ENCODE results near the gene TLNRD1. TPM values are rescaled to one million over a fixed set of nuclear protein-coding genes. Genes with fewer than 3 reads are reported as not detected.

Gene TLNRD1
- total RNA-seq, 2 donors from 2014 or later, result 34.0 to 51.1 TPM

DNA sequence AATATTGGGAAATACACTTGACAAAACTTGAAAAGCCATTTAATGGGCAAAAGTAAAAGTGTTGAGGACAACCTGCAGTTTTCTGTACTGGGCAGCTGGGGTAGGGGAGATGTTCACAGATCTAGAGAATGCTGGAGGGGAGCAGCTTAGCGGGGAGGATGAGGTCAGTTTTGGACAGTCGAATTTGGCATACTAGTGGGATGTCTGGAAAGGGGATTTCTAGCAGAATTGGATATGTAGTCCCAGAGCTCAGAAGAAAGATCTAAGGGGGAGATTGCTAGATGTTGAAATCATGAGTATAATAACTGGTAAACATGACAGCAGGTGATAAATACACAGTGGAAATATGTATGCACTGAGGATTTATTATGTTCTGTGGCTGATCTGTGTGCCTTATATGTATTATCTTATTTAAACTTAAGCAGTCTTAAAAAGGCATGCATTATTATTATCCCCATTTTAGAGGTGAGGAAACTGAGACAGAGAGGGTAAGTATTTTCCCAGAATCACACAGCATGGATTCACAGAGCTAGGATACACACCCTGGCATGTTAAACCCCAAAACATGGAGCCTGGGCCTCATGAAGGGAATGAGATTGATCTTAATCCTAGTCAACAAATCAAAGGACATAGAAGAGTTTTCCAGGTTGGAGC, 42.7 kb downstream of the TLNRD1 start:
- H3K4me1 ChIP-seq (ENCODE audit: control insufficient read depth in 1 of 2, low read depth in 2 of 2), result no peaks in the 10 kb centered on the region
- H3K4me3 ChIP-seq, result no peak overlapping the region
- ATAC-seq (ENCODE audit: insufficient number of reproducible peaks, low FRiP score, low read depth) (no peak), DNase-seq (ENCODE audit: low spot score) (no peak)
- no peaks in the 10 kb centered on the region for H3K27me3 ChIP-seq (replicated peaks; ENCODE audit: insufficient read depth)
- no peaks in the 10 kb centered on the region for H3K9me3 ChIP-seq
- TF ChIP-seq, protein P1, sequence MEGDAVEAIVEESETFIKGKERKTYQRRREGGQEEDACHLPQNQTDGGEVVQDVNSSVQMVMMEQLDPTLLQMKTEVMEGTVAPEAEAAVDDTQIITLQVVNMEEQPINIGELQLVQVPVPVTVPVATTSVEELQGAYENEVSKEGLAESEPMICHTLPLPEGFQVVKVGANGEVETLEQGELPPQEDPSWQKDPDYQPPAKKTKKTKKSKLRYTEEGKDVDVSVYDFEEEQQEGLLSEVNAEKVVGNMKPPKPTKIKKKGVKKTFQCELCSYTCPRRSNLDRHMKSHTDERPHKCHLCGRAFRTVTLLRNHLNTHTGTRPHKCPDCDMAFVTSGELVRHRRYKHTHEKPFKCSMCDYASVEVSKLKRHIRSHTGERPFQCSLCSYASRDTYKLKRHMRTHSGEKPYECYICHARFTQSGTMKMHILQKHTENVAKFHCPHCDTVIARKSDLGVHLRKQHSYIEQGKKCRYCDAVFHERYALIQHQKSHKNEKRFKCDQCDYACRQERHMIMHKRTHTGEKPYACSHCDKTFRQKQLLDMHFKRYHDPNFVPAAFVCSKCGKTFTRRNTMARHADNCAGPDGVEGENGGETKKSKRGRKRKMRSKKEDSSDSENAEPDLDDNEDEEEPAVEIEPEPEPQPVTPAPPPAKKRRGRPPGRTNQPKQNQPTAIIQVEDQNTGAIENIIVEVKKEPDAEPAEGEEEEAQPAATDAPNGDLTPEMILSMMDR (IDR thresholded peaks at IDR 0.05), result no peak
- H3K36me3 ChIP-seq, result no peaks in the 10 kb centered on the region
- H3K27ac ChIP-seq, result no peak overlapping the region

DNA sequence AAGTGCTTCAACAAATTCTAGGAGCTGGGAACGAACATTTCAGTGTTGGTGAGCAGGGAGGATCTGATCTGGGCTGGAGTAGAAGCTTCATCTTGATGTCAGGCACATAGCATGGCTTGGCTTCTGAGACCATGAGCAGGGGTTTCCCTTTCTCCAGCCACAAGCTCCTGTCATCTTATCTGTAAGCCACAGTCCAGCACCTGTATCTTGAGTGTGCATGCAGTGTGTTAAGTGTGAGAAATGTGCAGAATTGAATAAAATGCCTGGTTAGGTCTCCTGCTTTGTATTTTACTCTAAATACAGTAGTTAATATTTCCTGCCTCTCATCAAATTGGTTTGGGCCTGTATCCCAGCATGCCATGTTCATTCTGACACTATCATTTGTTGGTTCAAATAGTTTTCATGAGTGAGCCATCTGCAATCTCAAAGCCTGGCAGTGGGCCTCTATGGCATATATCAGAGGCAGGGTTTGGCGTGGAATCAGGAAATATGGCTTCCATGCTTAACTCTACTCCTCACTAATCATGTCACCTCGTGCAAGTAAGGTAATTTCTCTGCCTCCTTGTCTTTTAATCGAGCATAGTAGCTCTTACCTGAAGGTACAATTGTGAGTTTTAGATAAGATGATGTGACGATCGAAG, 43.3 kb downstream of the TLNRD1 start:
- no peak overlapping the region for H3K4me3 ChIP-seq
- ATAC-seq (ENCODE audit: insufficient number of reproducible peaks, low FRiP score, low read depth) (no peak), DNase-seq (ENCODE audit: low spot score) (no peak)
- TF ChIP-seq, protein P1 (IDR thresholded peaks at IDR 0.05), result no peak
- H3K4me1 ChIP-seq (ENCODE audit: control insufficient read depth in 1 of 2, low read depth in 2 of 2), result no peaks in the 10 kb centered on the region
- no peak overlapping the region for H3K27ac ChIP-seq
- H3K9me3 ChIP-seq, result no peaks in the 10 kb centered on the region
- H3K27me3 ChIP-seq (replicated peaks; ENCODE audit: insufficient read depth), result no peaks in the 10 kb centered on the region
- H3K36me3 ChIP-seq, result no peaks in the 10 kb centered on the region

DNA sequence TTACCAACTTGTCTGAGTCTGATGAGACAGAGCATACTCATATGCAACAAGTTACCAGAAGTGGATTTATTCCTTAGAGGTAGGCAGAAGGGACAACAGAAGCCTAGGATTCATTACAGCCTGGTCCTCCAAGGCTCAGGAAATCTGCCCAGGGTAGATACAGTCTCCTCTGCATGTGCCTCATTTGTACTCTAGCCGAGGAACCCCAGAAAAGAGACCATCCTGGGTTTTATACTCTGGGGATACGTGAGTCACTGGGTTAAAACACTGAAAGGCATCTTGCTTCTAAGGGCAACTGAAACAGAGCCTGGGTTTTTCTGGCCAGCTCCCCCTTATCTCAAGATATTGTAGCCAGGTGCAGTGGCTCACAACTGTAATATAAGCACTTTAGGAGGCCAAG, 45.6 kb downstream of the TLNRD1 start:
- H3K36me3 ChIP-seq, result no peaks in the 10 kb centered on the region
- no peak for ATAC-seq (ENCODE audit: insufficient number of reproducible peaks, low FRiP score, low read depth)
- H3K27me3 ChIP-seq (replicated peaks; ENCODE audit: insufficient read depth), result no peaks in the 10 kb centered on the region
- TF ChIP-seq, protein P1 (IDR thresholded peaks at IDR 0.05), result no peak
- DNase-seq (ENCODE audit: low spot score), result no peak
- H3K4me3 ChIP-seq, result no peak overlapping the region
- H3K9me3 ChIP-seq, result no peaks in the 10 kb centered on the region
- H3K27ac ChIP-seq, result no peak overlapping the region
- H3K4me1 ChIP-seq (ENCODE audit: control insufficient read depth in 1 of 2, low read depth in 2 of 2), result no peaks in the 10 kb centered on the region

DNA sequence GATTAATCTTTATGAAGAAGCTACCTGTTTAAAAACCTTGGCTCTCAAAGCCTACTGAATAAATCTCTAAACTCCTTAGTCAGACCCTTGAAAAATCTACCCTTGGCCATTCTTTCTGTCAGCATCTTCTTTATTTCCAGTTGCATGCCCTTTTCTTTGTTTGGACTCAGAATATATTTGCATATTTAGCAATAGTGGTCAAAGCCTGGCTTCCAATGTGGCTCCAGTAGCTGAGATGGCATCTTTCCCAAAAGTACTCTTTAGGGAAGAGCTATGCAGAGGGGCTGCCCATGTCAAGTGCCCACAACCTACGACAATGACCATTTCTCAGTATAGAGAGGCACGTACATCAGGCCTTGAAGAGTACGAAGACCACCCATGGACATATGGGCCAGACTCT, 47.2 kb downstream of the TLNRD1 start:
- Histone ChIP-seq H3K9me3 (no peaks in the 10 kb centered on the region), H3K27me3 (replicated peaks; ENCODE audit: insufficient read depth) (no peaks in the 10 kb centered on the region), H3K4me1 (ENCODE audit: control insufficient read depth in 1 of 2, low read depth in 2 of 2) (no peaks in the 10 kb centered on the region), H3K36me3 (no peaks in the 10 kb centered on the region), H3K27ac (no peak overlapping the region), H3K4me3 (no peak overlapping the region)
- DNase-seq (ENCODE audit: low spot score) (no peak), ATAC-seq (ENCODE audit: insufficient number of reproducible peaks, low FRiP score, low read depth) (no peak)
- TF ChIP-seq, protein P1 (IDR thresholded peaks at IDR 0.05), result no peak

DNA sequence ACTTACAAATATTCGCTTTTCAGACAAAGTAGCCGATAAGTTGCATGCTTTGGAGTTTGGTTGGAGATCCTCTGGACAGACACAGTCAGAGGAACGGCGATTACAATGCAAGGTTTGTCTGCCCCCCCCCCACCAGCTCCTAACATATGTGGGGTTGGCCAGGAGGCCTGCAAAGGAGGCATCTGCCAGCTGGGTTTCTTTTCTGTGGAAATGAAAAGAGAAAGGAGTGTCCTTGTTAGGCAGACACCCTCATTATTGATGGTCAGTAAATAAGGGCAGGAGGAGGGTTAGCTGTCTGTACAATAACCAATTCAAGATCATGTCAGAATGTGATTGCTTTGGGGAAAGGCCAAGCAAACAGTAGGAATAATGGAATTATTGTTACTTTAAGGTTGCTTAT, 49.1 kb downstream of the TLNRD1 start:
- TF ChIP-seq, protein P1 (IDR thresholded peaks at IDR 0.05), result no peak
- no peak overlapping the region for H3K4me3 ChIP-seq
- H3K36me3 ChIP-seq, result no peaks in the 10 kb centered on the region
- no peak overlapping the region for H3K27ac ChIP-seq
- ATAC-seq (ENCODE audit: insufficient number of reproducible peaks, low FRiP score, low read depth), result no peak
- H3K27me3 ChIP-seq (replicated peaks; ENCODE audit: insufficient read depth), result no peaks in the 10 kb centered on the region
- H3K4me1 ChIP-seq (ENCODE audit: control insufficient read depth in 1 of 2, low read depth in 2 of 2), result no peaks in the 10 kb centered on the region
- DNase-seq (ENCODE audit: low spot score), result no peak
- H3K9me3 ChIP-seq, result no peaks in the 10 kb centered on the region

Data from thoracic aorta (tissue), 2 donors.